GM18511 (cell line): ENCODE results near the gene IFNAR1.

Experiments used
- ATAC-seq: cut with Tn5 transposase; IDR thresholded peaks from one replicate; pipeline ENCODE4 v1.9.1; 2021; ENCODE audit warnings: mild to moderate bottlenecking, moderate library complexity; ENCODE audit not compliant: unreplicated experiment

Gene IFNAR1

GRCh38 chr21:33324291-33325221 lies at the start of gene IFNAR1:
TSS of gene IFNAR1 (plus strand) at chr21:33324970. CDS start at chr21:33325056, 86 bp downstream.
- ATAC-seq: peak; percentile 88

GRCh38 chr21:33278721-33279120 lies 46.0 kb upstream of the IFNAR1 start:
- ATAC-seq: no peak

GRCh38 chr21:33279330-33279820 lies 45.4 kb upstream of the IFNAR1 start:
- ATAC-seq: no peak

- ATAC-seq: no peak
These were observed 43.6 kb upstream of the IFNAR1 start for GRCh38 chr21:33281096-33281652.

GRCh38 chr21:33283203-33283602 lies 41.6 kb upstream of the IFNAR1 start:
- ATAC-seq: no peak

GRCh38 chr21:33286076-33286475 lies 38.7 kb upstream of the IFNAR1 start:
- no peak for ATAC-seq

GRCh38 chr21:33286600-33287456 lies 37.9 kb upstream of the IFNAR1 start:
- ATAC-seq: no peak

DNA sequence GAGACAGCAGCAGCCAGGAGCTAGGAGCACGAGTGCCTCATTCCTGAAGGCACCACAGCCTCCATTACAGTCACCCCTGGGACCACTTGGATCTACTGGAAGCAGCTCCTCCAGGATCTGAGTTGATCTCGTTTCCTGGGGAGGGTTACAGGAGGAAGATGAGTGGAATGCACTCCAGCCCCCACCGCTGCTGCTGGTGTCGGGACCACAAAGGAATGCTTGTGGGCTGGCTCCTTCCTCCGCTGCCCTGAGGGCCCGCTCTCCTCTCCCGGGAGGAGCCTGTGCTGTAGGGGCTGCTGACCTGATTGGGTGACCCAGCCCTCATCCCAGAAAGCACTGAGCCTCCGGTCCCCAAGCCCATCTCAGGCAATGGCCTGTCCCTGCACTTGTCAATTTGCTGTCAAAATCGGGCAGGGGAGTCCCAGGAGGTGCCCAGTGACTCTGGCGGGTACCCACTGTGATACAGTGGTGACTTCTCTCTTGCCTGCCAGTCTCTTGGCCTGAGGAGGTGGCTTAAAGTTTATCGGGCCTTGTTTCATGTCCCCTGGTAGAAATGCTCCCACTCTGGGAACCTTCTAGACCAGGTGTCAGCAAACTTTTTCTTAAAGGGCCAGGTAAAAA lies 35.5 kb upstream of the IFNAR1 start:
- no peak for ATAC-seq

- no peak for ATAC-seq
These were observed 34.3 kb upstream of the IFNAR1 start for GRCh38 chr21:33290441-33290840.

- ATAC-seq: no peak
These were observed 33.1 kb upstream of the IFNAR1 start for GRCh38 chr21:33291686-33292085.

DNA sequence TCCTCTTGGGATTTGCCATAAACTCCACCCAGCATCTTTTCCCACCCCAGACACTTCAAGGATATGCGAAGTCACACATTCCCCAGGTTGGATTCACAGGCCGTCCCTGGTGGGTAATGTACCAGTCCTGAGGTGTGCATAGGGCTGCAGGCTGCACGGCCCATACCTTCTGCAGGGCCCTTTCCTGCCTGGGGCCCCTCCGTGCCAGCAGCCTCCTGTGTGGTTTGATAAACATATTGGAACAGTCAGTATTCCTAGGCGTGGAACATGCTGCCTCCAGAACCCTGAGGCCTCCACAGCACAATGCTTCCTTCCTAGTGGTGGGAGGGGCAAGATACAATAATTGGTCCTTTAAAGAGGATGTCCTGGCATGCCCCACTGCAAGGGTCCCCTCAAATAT lies 32.0 kb upstream of the IFNAR1 start:
- ATAC-seq: no peak

DNA sequence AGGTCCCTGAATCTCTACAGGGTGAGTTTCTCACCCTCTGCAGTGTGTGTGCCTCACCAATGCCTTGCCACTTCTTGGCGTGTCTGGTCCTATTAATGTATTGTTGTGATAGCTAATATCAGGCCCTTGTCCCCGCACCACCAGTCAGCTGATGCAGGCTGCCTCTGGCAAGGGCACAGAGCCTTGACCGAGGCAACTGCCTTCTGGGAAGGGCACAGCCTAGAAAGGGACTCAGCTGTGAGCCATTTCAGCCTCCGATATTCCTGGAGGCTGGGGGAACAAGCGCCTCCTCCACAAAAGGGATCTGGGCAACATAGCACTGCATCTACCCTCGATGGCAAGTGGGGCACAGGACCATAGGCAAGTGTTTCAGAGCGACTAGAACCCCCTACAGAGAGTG lies 31.6 kb upstream of the IFNAR1 start:
- ATAC-seq: no peak

GRCh38 chr21:33293811-33294216 lies 31.0 kb upstream of the IFNAR1 start:
- ATAC-seq: no peak

DNA sequence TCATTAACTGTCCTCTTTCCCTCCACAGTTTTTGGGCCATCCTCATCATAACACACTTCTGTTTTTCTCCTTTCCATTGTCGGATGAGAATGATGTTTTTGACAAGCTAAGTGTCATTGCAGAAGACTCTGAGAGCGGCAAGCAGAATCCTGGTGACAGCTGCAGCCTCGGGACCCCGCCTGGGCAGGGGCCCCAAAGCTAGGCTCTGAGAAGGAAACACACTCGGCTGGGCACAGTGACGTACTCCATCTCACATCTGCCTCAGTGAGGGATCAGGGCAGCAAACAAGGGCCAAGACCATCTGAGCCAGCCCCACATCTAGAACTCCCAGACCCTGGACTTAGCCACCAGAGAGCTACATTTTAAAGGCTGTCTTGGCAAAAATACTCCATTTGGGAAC lies 28.6 kb upstream of the IFNAR1 start:
- no peak for ATAC-seq

GRCh38 chr21:33299181-33299752 lies 25.5 kb upstream of the IFNAR1 start:
- ATAC-seq: peak; percentile 82

GRCh38 chr21:33300701-33301631 lies 23.8 kb upstream of the IFNAR1 start:
- no peak for ATAC-seq

DNA sequence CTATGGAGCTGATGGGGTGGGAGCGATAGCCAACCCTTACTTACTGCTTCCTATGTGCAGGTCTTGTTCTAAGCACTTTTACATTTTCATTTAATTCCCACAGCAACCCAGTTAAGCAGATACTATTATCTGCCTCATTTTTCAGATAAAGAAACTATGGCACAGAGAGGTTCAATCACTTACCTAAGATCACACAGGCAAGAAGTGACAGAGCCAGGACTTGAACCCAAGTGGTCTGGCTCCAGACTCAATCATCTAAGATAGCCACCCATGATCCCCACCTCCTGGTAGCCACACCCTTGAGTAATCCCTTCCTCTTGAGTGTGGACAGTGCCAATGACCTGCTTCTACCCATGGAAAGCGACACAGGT lies 23.2 kb upstream of the IFNAR1 start:
- ATAC-seq: no peak

GRCh38 chr21:33302055-33302454 lies 22.7 kb upstream of the IFNAR1 start:
- no peak for ATAC-seq

GRCh38 chr21:33302796-33303195 lies 22.0 kb upstream of the IFNAR1 start:
- ATAC-seq: no peak

DNA sequence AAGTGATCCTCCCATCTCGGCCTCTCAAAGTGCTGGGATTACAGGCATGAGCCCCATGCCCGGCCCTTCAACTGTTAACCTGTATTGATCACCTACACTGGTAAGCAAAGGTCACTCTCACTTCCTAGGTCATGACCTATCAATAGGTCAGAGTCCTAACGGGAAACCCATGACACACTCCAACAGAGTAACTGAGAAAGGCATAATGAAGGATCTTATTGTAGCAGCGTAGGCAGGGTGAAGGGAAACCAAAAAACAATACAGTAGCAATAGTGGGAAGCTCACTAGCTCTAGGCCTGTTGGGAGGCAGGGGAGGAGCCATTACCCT lies 19.5 kb upstream of the IFNAR1 start:
- ATAC-seq: no peak
